ENCODE data around the gene C3orf18. TPM values are rescaled to one million over a fixed set of nuclear protein-coding genes. Genes with fewer than 3 reads are reported as not detected.
A peak's percentile ranks its signal among the peaks of the same experiment; 100 is the strongest.

The C3orf18 gene
- total RNA-seq (2014; rRNA removed; shearing (Covaris generic)) (7.7 and 10.3 TPM in 2 replicates), polyA plus RNA-seq (2016; fragmentation: Nextera tagmentation; extraction: Ambion mirVana) (2.4 TPM in 2 replicates)
- long read RNA-seq, partial matches to known transcripts, result 0 of 1 reads
- long read RNA-seq, other reads (novel, unspliced or antisense), result 0 of 1 reads

- DNase-seq (ENCODE audit: low spot score) (peak; percentile 98), ATAC-seq (peak; percentile 79)
- Histone ChIP-seq H3K9me2 (ENCODE audit: insufficient read depth) (no peaks in the 10 kb centered on the region), H3F3A (replicated peaks; ENCODE audit: low read depth) (peaks cover 20% of the 10 kb centered on the region), H2AFZ (peak within 1 kb of the TSS; percentile 98), H3K4me1 (ENCODE audit: insufficient read depth) (no peaks in the 10 kb centered on the region; the same call in 1 of the 2 replicates), H3K4me3 (peak within 1 kb of the TSS; percentile 96), H3K36me3 (ENCODE audit: insufficient read depth) (no peaks in the 10 kb centered on the region), H4K20me1 (replicated peaks; ENCODE audit: insufficient read depth) (no peaks in the 10 kb centered on the region), H3K4me2 (peak within 1 kb of the TSS; percentile 97), H3K79me2 (replicated peaks; ENCODE audit: insufficient read depth) (peaks cover 7% of the 10 kb centered on the region; the same call in 1 of the 2 replicates), H3K27me3 (ENCODE audit: insufficient read depth) (peaks cover 13% of the 10 kb centered on the region; the same call in 1 of the 2 replicates), H3K27ac (ENCODE audit: low read depth) (no peak within 1 kb of the TSS)
- Mint-ChIP-seq H3K4me3 (peak within 1 kb of the TSS; percentile 97), H3K36me3 (ENCODE audit: low read depth) (peaks cover 3% of the 10 kb centered on the region; the same call in 1 of the 3 replicates), H3K9me3 (no peaks in the 10 kb centered on the region), H3K4me1 (peaks cover 11% of the 10 kb centered on the region; the same call in 2 of the 3 replicates), H3K27me3 (ENCODE audit: insufficient read depth, low read depth, poor library complexity) (peaks cover 14% of the 10 kb centered on the region), H3K27ac (peak within 1 kb of the TSS; percentile 84)
- no peak for TF ChIP-seq REST (IDR thresholded peaks at IDR 0.05; ENCODE audit: unreplicated experiment)
- TF ChIP-seq CREB1 (CRISPR knock-in tag; IDR thresholded peaks at IDR 0.05; ENCODE audit: low read depth), result peak; percentile 64; the same call in 1 of the 2 replicates
- peak; percentile 76 for TF ChIP-seq POLR2AphosphoS5 (IDR thresholded peaks at IDR 0.05; ENCODE audit: low read depth)
Observed at GRCh38 chr3:50567386-50568167, at the start of gene C3orf18. TSS of gene C3orf18 (minus strand) at chr3:50567747. CDS start at chr3:50565699, 2,048 bp downstream.

- Mint-ChIP-seq H3K4me3 (peak overlapping the region; percentile 75), H3K36me3 (ENCODE audit: low read depth) (peaks cover 8% of the 10 kb centered on the region; the same call in 2 of the 3 replicates), H3K27ac (no peak overlapping the region), H3K4me1 (peaks cover 20% of the 10 kb centered on the region), H3K27me3 (ENCODE audit: insufficient read depth, low read depth, poor library complexity) (peaks cover 33% of the 10 kb centered on the region), H3K9me3 (no peaks in the 10 kb centered on the region)
- Histone ChIP-seq H3K79me2 (replicated peaks; ENCODE audit: insufficient read depth) (peaks cover 14% of the 10 kb centered on the region), H3K36me3 (ENCODE audit: insufficient read depth) (no peaks in the 10 kb centered on the region), H4K20me1 (replicated peaks; ENCODE audit: insufficient read depth) (peaks cover 6% of the 10 kb centered on the region), H3K4me1 (ENCODE audit: insufficient read depth) (peaks cover 20% of the 10 kb centered on the region), H3K27ac (ENCODE audit: low read depth) (no peak overlapping the region), H3K9me2 (ENCODE audit: insufficient read depth) (no peaks in the 10 kb centered on the region), H3K4me2 (peak overlapping the region; percentile 100), H3K27me3 (ENCODE audit: insufficient read depth) (peaks cover 25% of the 10 kb centered on the region), H2AFZ (peak overlapping the region; percentile 98), H3F3A (replicated peaks; ENCODE audit: low read depth) (peaks cover 14% of the 10 kb centered on the region), H3K4me3 (peak overlapping the region; percentile 87)
- TF ChIP-seq CREB1 (CRISPR knock-in tag; IDR thresholded peaks at IDR 0.05; ENCODE audit: low read depth), result peak; percentile 78
- TF ChIP-seq CTCF (conservative IDR thresholded peaks at IDR 0.05; ENCODE audit: low read depth in 2 of 2), result no peak
- ATAC-seq, result peak; percentile 61
- peak; percentile 97 for DNase-seq (ENCODE audit: low spot score)
Observed at GRCh38 chr3:50616770-50617095, 49.2 kb upstream of the C3orf18 start.

Measured in GM23338 (cell line).